Right lobe of liver (tissue), 4 donors: ENCODE measurements around the gene CUX1.

Experiments
- POLR2A ChIP-seq: fragments of 450-650 bp; IDR thresholded peaks from one replicate; pipeline ENCODE4 v1.6.1; 2017; ENCODE audit warnings: antibody characterized with exemption, mild to moderate bottlenecking
- TF ChIP-seq, protein P1 (sequence below), 4 donors: fragments of 200-600 bp in 3 of 4; fragments of 450-650 bp in 1 of 4; IDR thresholded peaks; one replicate each; pipeline versions ENCODE4 v1.5.1 to v1.8.0; 2016 to 2022; ENCODE audit warnings: antibody characterized with exemption in 4 of 4, mild to moderate bottlenecking in 2 of 4
- donor health status: DM: no; HTN: no; CAD: no.
- donor health status: DM: no; HTN: no; CAD: no.
- donor health status: DM: no; HTN: yes; CAD: no.

DNA sequence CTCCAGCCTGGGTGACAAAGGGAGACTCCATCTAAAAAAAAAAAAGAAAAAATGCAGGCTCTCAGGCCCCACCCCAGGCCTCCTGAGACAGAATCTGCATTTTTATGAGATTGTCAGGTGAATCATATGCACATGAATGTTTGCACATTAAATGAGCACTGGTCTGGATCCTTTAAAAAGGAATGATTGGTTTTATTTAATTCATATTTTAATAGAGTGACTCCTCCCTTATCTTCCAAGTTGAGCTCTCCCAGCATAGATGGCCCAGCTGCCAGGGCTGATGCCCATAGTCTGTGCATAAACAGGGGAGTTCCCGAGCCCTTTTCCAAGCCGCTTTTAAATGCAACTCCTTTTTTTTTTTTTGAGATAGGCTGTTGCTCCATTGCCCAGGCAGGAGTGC, 28.5 kb downstream of the CUX1 start:
- TF ChIP-seq, protein P1, sequence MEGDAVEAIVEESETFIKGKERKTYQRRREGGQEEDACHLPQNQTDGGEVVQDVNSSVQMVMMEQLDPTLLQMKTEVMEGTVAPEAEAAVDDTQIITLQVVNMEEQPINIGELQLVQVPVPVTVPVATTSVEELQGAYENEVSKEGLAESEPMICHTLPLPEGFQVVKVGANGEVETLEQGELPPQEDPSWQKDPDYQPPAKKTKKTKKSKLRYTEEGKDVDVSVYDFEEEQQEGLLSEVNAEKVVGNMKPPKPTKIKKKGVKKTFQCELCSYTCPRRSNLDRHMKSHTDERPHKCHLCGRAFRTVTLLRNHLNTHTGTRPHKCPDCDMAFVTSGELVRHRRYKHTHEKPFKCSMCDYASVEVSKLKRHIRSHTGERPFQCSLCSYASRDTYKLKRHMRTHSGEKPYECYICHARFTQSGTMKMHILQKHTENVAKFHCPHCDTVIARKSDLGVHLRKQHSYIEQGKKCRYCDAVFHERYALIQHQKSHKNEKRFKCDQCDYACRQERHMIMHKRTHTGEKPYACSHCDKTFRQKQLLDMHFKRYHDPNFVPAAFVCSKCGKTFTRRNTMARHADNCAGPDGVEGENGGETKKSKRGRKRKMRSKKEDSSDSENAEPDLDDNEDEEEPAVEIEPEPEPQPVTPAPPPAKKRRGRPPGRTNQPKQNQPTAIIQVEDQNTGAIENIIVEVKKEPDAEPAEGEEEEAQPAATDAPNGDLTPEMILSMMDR (IDR thresholded peaks at IDR 0.05), result no peak
- TF ChIP-seq POLR2A, result no peak
